Brain microvascular endothelial cell (primary cell): ENCODE measurements around the gene PSMC4.

Experiments used
- DNase-seq: peaks from one replicate; pipeline ENCODE4 v3.0.0-alpha.2; 2020
- H3K27ac ChIP-seq: fragments of 250-450 bp; sonication (Bioruptor Pico); 2 replicates; pipeline ENCODE4 v1.5.1; 2020; ENCODE audit warnings: mild to moderate bottlenecking, moderate library complexity
- H3K27me3 ChIP-seq: fragments of 250-450 bp; sonication (Bioruptor Pico); replicated peaks from 2 replicates; pipeline ENCODE4 v1.5.1; 2020; ENCODE audit warnings: mild to moderate bottlenecking
- H3K36me3 ChIP-seq: fragments of 250-450 bp; sonication (Bioruptor Pico); replicated peaks from 2 replicates; pipeline ENCODE4 v1.5.1; 2020; ENCODE audit warnings: mild to moderate bottlenecking
- H3K4me3 ChIP-seq: 2 replicates; pipeline ENCODE4 v1.5.1; 2011; ENCODE audit warnings: low read depth, mild to moderate bottlenecking, control low read depth, low read length, moderate library complexity
- in situ Hi-C: cut with HindIII; loops from 2 replicates; pipeline ENCODE4 v1.10.0; 2017; ENCODE audit warnings: low sequenced_read_pairs, low pct_ligation_motif_present
- TF ChIP-seq, protein P1 (sequence below): IDR thresholded peaks from 2 replicates; pipeline ENCODE4 v1.5.1; 2011; ENCODE audit warnings: low read depth, mild to moderate bottlenecking, moderate library complexity, low read length, control low read depth, inconsistent platforms; ENCODE audit errors: missing control alignments

PSMC4 gene

DNA sequence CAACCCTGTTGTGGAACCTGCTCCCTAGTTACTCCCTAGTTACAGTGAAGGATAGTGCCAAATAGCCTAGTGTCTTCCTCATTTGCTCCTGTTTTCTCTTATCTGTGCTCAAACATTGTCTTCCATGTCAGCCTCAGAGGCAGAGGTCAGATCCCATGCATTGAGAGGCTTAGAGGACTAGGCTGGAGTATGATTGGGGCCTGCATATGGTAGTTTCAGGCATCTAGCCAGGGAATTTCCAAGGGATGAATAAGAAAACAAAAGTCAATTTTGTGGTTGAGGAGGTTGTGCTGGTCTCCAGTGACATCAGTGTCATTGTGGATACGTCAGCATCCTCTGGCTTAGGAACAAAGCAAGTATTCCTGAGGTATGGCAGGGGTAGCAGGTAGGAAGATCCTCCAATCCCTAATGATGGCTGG is 35.3 kb downstream of the PSMC4 start:
- no peaks in the 10 kb centered on the region for H3K27me3 ChIP-seq
- in situ Hi-C loops, result no loop called here
- peak; percentile 94 for DNase-seq
- TF ChIP-seq, protein P1, sequence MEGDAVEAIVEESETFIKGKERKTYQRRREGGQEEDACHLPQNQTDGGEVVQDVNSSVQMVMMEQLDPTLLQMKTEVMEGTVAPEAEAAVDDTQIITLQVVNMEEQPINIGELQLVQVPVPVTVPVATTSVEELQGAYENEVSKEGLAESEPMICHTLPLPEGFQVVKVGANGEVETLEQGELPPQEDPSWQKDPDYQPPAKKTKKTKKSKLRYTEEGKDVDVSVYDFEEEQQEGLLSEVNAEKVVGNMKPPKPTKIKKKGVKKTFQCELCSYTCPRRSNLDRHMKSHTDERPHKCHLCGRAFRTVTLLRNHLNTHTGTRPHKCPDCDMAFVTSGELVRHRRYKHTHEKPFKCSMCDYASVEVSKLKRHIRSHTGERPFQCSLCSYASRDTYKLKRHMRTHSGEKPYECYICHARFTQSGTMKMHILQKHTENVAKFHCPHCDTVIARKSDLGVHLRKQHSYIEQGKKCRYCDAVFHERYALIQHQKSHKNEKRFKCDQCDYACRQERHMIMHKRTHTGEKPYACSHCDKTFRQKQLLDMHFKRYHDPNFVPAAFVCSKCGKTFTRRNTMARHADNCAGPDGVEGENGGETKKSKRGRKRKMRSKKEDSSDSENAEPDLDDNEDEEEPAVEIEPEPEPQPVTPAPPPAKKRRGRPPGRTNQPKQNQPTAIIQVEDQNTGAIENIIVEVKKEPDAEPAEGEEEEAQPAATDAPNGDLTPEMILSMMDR, result no peak
- no peak overlapping the region for H3K4me3 ChIP-seq
- peak overlapping the region; percentile 65 for H3K27ac ChIP-seq
- H3K36me3 ChIP-seq, result peaks cover 2% of the 10 kb centered on the region

DNA sequence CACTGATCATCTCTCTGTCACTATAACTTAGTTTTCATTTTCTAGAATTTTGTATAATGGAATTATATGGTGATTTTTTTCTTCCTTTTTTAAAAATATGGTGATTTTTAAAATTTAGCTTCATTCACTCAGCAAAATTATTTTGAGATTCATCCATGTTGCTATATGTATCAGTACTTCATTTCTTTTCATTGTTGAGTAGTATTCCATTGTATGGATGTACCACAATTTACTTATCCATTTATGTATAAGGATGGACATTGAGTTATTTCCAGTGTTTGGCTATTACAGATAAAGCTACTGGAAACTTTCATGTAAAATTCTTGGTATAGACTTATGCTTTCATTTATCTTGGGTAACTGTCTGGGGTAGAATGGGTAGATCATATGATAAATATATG is 38.7 kb downstream of the PSMC4 start:
- no peaks in the 10 kb centered on the region for H3K27me3 ChIP-seq
- no peak for DNase-seq
- no peak overlapping the region for H3K27ac ChIP-seq
- TF ChIP-seq, protein P1, result no peak
- no peak overlapping the region for H3K4me3 ChIP-seq
- in situ Hi-C loops, result no loop called here
- peaks cover 2% of the 10 kb centered on the region for H3K36me3 ChIP-seq

DNA sequence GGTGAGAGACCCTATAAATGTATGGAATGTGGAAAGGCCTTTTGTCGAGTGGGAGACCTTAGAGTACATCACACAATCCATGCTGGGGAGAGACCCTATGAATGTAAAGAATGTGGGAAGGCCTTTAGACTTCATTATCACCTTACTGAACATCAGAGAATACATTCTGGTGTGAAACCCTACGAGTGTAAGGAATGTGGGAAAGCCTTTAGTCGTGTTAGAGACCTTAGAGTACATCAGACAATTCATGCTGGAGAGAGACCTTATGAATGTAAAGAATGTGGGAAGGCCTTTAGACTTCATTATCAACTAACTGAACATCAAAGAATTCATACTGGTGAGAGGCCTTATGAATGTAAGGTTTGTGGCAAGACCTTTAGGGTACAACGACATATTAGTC is 43.0 kb downstream of the PSMC4 start:
- TF ChIP-seq, protein P1, result no peak
- Histone ChIP-seq H3K27me3 (no peaks in the 10 kb centered on the region), H3K36me3 (no peaks in the 10 kb centered on the region), H3K27ac (no peak overlapping the region), H3K4me3 (no peak overlapping the region)
- in situ Hi-C loops, result no loop called here
- DNase-seq, result no peak

DNA sequence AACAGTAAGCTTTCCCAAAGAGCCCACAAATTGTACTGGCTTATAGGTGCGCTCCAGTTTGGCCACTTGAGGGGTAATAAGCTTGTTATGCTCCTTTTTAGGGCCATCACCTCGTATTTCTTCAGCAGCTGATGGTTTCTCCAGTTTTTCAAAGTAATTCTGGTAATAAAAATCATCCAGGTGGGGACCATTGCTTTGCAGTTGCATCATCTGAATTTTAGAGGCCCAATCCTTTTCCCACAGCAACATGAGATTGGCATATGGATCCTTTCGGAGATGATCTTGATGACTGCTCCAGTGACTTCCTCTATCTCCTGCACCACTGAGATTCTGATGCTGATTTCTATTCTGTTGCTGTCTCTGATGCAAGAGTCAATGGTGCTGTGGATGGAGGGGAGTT is 53.0 kb downstream of the PSMC4 start:
- no peak for DNase-seq
- Histone ChIP-seq H3K27ac (no peak overlapping the region), H3K36me3 (no peaks in the 10 kb centered on the region), H3K27me3 (no peaks in the 10 kb centered on the region), H3K4me3 (no peak overlapping the region)
- TF ChIP-seq, protein P1, result no peak
- in situ Hi-C loops, result no loop called here

DNA sequence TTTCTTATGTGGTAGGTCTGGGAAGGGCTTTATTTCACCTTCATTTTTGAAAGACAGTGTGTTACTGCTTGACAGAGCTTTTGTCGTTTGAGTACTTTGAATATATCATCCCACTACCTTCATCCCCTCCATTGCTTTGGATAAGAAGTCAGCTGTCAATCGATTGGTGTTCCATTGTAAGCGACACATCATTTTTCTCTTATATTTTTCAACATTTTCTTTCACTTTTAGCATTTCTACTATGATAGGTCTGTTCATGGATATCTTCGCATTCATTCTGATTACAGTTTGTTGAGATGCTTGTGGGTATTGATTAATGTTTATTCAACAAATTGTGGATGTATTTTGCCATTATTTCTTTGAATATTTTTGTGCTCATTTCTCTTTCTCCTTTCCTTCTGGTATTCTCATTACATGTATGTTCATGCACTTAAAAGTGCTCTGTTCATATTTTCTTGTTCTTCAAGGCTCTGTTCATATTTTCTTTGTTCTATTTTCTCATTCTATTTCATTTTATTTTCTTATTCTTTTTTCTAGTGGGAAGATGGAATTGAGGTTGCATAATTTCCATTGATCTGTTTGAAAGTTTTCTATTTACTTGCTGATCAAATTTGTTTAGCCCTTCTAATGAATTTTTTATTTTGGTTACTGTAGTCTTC is 55.1 kb downstream of the PSMC4 start:
- H3K27ac ChIP-seq, result no peak overlapping the region
- DNase-seq, result no peak
- H3K36me3 ChIP-seq, result no peaks in the 10 kb centered on the region
- in situ Hi-C loops, result no loop called here
- no peaks in the 10 kb centered on the region for H3K27me3 ChIP-seq
- no peak overlapping the region for H3K4me3 ChIP-seq
- TF ChIP-seq, protein P1, result no peak

DNA sequence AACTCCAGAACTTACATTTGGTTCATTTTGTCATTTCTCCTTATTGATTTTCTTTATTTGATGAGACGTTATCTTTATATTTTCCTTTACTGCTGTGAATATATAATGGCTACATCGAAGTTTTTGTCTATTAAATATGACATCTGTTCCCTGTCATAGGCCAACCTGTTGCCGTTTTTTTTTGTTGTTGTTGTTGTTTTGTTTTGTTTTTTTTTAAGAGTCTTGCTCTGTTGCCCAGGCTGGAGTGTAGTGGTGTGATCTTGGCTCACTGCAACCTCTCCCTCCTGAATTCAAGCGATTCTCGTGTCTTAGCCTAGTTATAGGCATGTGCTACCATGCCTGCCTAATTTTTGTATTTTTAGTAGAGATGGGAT is 55.6 kb downstream of the PSMC4 start:
- DNase-seq, result no peak
- in situ Hi-C loops, result no loop called here
- Histone ChIP-seq H3K27ac (no peak overlapping the region), H3K4me3 (no peak overlapping the region), H3K27me3 (no peaks in the 10 kb centered on the region), H3K36me3 (no peaks in the 10 kb centered on the region)
- TF ChIP-seq, protein P1, result no peak
